Activated CD4-positive, alpha-beta T cell treated with anti-CD3 and anti-CD28 coated beads, Interleukin-2, amount 50 U/mL, for 4 hours (primary cell): ENCODE data around the gene PRKCD.

Experiments used
- DNase-seq, 2 experiments: peaks; one replicate each; pipeline ENCODE4 v3.0.0-alpha.2; 2020

PRKCD gene

GRCh38 chr3:53171827-53172505 lies 11.0 kb downstream of the PRKCD start:
- no peak for DNase-seq

- DNase-seq = no peak
Observed at GRCh38 chr3:53173107-53173506, 12.1 kb downstream of the PRKCD start.

GRCh38 chr3:53174346-53175250 lies 13.6 kb downstream of the PRKCD start:
- no peak for DNase-seq

- DNase-seq = no peak
Observed at GRCh38 chr3:53175613-53176540, 14.9 kb downstream of the PRKCD start.

- no peak for DNase-seq
Observed at GRCh38 chr3:53178246-53178645, 17.2 kb downstream of the PRKCD start.

- no peak for DNase-seq
Observed at GRCh38 chr3:53179580-53179979, 18.6 kb downstream of the PRKCD start.

- DNase-seq = no peak
Observed at GRCh38 chr3:53180305-53181023, 19.5 kb downstream of the PRKCD start.

GRCh38 chr3:53181024-53181371 lies 20.0 kb downstream of the PRKCD start:
- DNase-seq = no peak

GRCh38 chr3:53181528-53181927 lies 20.5 kb downstream of the PRKCD start:
- DNase-seq = no peak

- no peak for DNase-seq
Observed at GRCh38 chr3:53182764-53183355, 21.9 kb downstream of the PRKCD start.

- no peak for DNase-seq
Observed at GRCh38 chr3:53183514-53183913, 22.5 kb downstream of the PRKCD start.

- no peak for DNase-seq
Observed at GRCh38 chr3:53184701-53185100, 23.7 kb downstream of the PRKCD start.

GRCh38 chr3:53185761-53186465 lies 24.9 kb downstream of the PRKCD start:
- DNase-seq = no peak

- no peak for DNase-seq
Observed at GRCh38 chr3:53186726-53187125, 25.7 kb downstream of the PRKCD start.

- DNase-seq = no peak
Observed at GRCh38 chr3:53187430-53187829, 26.4 kb downstream of the PRKCD start.

- no peak for DNase-seq
Observed at GRCh38 chr3:53188136-53188685, 27.2 kb downstream of the PRKCD start.

- no peak for DNase-seq
Observed at GRCh38 chr3:53188720-53189119, 27.7 kb downstream of the PRKCD start.

- no peak for DNase-seq
Observed at GRCh38 chr3:53189276-53189675, 28.3 kb downstream of the PRKCD start.

GRCh38 chr3:53190659-53191058 lies 29.6 kb downstream of the PRKCD start:
- DNase-seq = no peak

GRCh38 chr3:53191836-53192480 lies 30.9 kb downstream of the PRKCD start:
- no peak for DNase-seq

- no peak for DNase-seq
Observed at GRCh38 chr3:53192608-53193007, 31.6 kb downstream of the PRKCD start.
